ENCODE data around the gene EYS.

GRCh38 chr6:65199121-65199520, 507.9 kb downstream of the EYS start:
- TF ChIP-seq CTCF (IDR thresholded peaks at IDR 0.05) (no peak), POLR2A (IDR thresholded peaks at IDR 0.05; ENCODE audit: low read depth) (no peak), POLR2AphosphoS5 (IDR thresholded peaks at IDR 0.05) (no peak)
